T-helper 2 cell treated with Interferon-gamma antibody and Interleukin-4, amounts not matched to agents 100 ng/mL and 5 ng/mL, for 36 hours (primary cell): ENCODE data around the gene KCNS3. TPM values are rescaled to one million over a fixed set of nuclear protein-coding genes. Genes with fewer than 3 reads are reported as not detected.

Experiments
- total RNA-seq: library from RNA; stranded (reverse); gene quantifications from 2 replicates; pipeline ENCODE4 v1.2.3, GENCODE V29; 2022

KCNS3 gene
- total RNA-seq, 1 donor from 2014 or later: not detected

Other genes with a start within 250 kb of the KCNS3 start
- 43.3 and 43.4 TPM in 2 replicates for gene SMC6, start 124.9 kb upstream of the KCNS3 start, total RNA-seq
- 41.8 and 45.4 TPM in 2 replicates for gene GEN1, start 124.5 kb upstream of the KCNS3 start, total RNA-seq
- gene MSGN1, start 62.2 kb upstream of the KCNS3 start, total RNA-seq: not detected in 2 replicates